A673 (cell line): ENCODE measurements around the gene CDK15.

ENCODE experiments used
- CTCF ChIP-seq: fragments of 300-800, 200-600 bp; sonication (generic); conservative IDR thresholded peaks from 2 replicates; pipeline ENCODE4 v1.5.1; 2017; ENCODE audit warnings: low read depth, mild to moderate bottlenecking, antibody characterized with exemption, low read length, moderate library complexity, mixed read lengths
- EZH2 ChIP-seq: fragments of 200-600 bp; sonication (generic); IDR thresholded peaks from 2 replicates; pipeline ENCODE4 v1.6.1; 2017; ENCODE audit warnings: borderline replicate concordance, low read depth, mild to moderate bottlenecking, mixed read lengths, antibody characterized with exemption, low read length; ENCODE audit not compliant: poor library complexity, severe bottlenecking

GRCh38 chr2:201904538-201905420, 98.4 kb downstream of the CDK15 start:
- TF ChIP-seq EZH2 (no peak), CTCF (no peak)
